GM12878 (cell line): Measurements from ENCODE around the gene MRPL55. TPM values are rescaled to one million over a fixed set of nuclear protein-coding genes. Genes with fewer than 3 reads are reported as not detected.

Source experiments
- ATAC-seq: fragments of 200-7000 bp; cut with Tn5 transposase; 3 replicates; pipeline ENCODE4 v1.9.1; 2020; ENCODE audit warnings: mild to moderate bottlenecking, moderate library complexity
- BruUV-seq: library from RNA; stranded (reverse); fragments of 400-500 nt; replicated peaks from 2 replicates; lab custom pipeline; 2021; lab: Mats Ljungman, UMichigan
- CTCF ChIA-PET: fragments of 300-600 bp; sonication (Branson Sonifier 250); formaldehyde crosslinking; extraction: SDS; loops from one replicate; lab custom pipeline; 2021; ENCODE audit warnings: inconsistent platforms; lab: Yijun Ruan, JAX
- POLR2A ChIA-PET: fragments of 350-600 bp; formaldehyde crosslinking; extraction: SDS; loops from one replicate; lab custom pipeline; 2021; ENCODE audit warnings: inconsistent platforms; lab: Charles Lee
- RAD21 ChIA-PET: fragments of 300-600 bp; sonication (Branson Sonifier 250); formaldehyde crosslinking; loops from one replicate; lab custom pipeline; 2023; ENCODE audit warnings: antibody characterized with exemption; ENCODE audit not compliant: unreplicated experiment; lab: Charles Lee
- SMC1A ChIA-PET: fragments of 300-600 bp; sonication (Branson Sonifier 250); formaldehyde crosslinking; loops from one replicate; lab custom pipeline; 2023; ENCODE audit not compliant: unreplicated experiment, uncharacterized antibody; lab: Charles Lee
- DNase-seq: peaks from one replicate; pipeline ENCODE4 v3.0.0-alpha.2; 2011; ENCODE audit warnings: low read depth, low spot score
- FAIRE-seq: peaks from 3 replicates; lab custom pipeline; 2011; peaks lifted over from hg19 to GRCh38; lab: Jason Lieb, UNC
- H2AFZ ChIP-seq: 2 replicates; pipeline ENCODE4 v1.6.0; 2011; ENCODE audit warnings: low read depth, low read length, control low read depth; ENCODE audit not compliant: control insufficient read depth
- H3K27ac ChIP-seq: 2 replicates; pipeline ENCODE4 v1.5.1; 2011; ENCODE audit warnings: control low read depth; ENCODE audit not compliant: control insufficient read depth, insufficient read depth
- H3K27me3 ChIP-seq, 2 experiments: replicated peaks in 1 of 2; 2 replicates each; pipeline versions ENCODE4 v1.6.0 to v1.6.1; 2011; ENCODE audit warnings: low read length in 1 of 2; ENCODE audit not compliant: control insufficient read depth in 2 of 2, insufficient read depth in 2 of 2
- H3K36me3 ChIP-seq, 2 experiments: 2 replicates each; pipeline ENCODE4 v1.5.1; 2011; ENCODE audit warnings: low read length in 1 of 2; ENCODE audit not compliant: control insufficient read depth in 2 of 2, insufficient read depth in 2 of 2
- H3K4me1 ChIP-seq: 2 replicates; pipeline ENCODE4 v1.6.1; 2011; ENCODE audit warnings: mild to moderate bottlenecking, low read length, moderate library complexity, mixed read lengths; ENCODE audit not compliant: control insufficient read depth, insufficient read depth
- H3K4me2 ChIP-seq: 2 replicates; pipeline ENCODE4 v1.6.0; 2011; ENCODE audit warnings: control low read depth; ENCODE audit not compliant: control insufficient read depth, insufficient read depth
- H3K4me3 ChIP-seq: fragments of 200-600 bp; sonication (generic); 2 replicates; pipeline ENCODE4 v1.5.1; 2016
- H3K79me2 ChIP-seq: 2 replicates; pipeline ENCODE4 v1.6.0; 2011; ENCODE audit warnings: low read length; ENCODE audit not compliant: control insufficient read depth, insufficient read depth
- H3K9ac ChIP-seq: 2 replicates; pipeline ENCODE4 v1.8.0; 2011; ENCODE audit warnings: low read length, control low read depth, mixed read lengths; ENCODE audit not compliant: control insufficient read depth, insufficient read depth
- H3K9me3 ChIP-seq: replicated peaks from 3 replicates; pipeline ENCODE4 v1.5.1; 2011; ENCODE audit warnings: mild to moderate bottlenecking, low read length; ENCODE audit not compliant: control insufficient read depth, insufficient read depth
- H4K20me1 ChIP-seq: 2 replicates; pipeline ENCODE4 v1.6.0; 2011; ENCODE audit not compliant: control insufficient read depth, insufficient read depth
- MTA3 ChIP-seq: IDR thresholded peaks from 2 replicates; pipeline ENCODE4 v1.6.1; 2012; ENCODE audit warnings: low read length, inconsistent platforms, borderline replicate concordance
- NFYB ChIP-seq: IDR thresholded peaks from 2 replicates; pipeline ENCODE4 v1.6.1; 2011; ENCODE audit warnings: low read depth, mild to moderate bottlenecking, low read length, improper control_type of control experiment, moderate library complexity; ENCODE audit not compliant: insufficient read depth
- NR2F1 ChIP-seq: fragments of 450-650 bp; conservative IDR thresholded peaks from 2 replicates; pipeline ENCODE4 v1.6.1; 2017; ENCODE audit warnings: mild to moderate bottlenecking
- RB1 ChIP-seq: fragments of 450-650 bp; formaldehyde crosslinking; IDR thresholded peaks from 2 replicates; pipeline ENCODE4 v1.6.1; 2017; ENCODE audit warnings: mild to moderate bottlenecking, borderline replicate concordance
- SRF ChIP-seq, 2 experiments: IDR thresholded peaks; 2 replicates each; pipeline ENCODE4 v1.6.1; 2011; ENCODE audit warnings: low read depth in 2 of 2, low read length in 2 of 2, mild to moderate bottlenecking in 1 of 2, moderate library complexity in 1 of 2
- ZNF24 ChIP-seq: fragments of 450-650 bp; IDR thresholded peaks from 2 replicates; pipeline ENCODE4 v1.6.1; 2017; ENCODE audit warnings: antibody characterized with exemption, mild to moderate bottlenecking
- WGBS: methylation state at CpG from one replicate; pipeline ENCODE4 v1.1.6; 2016; ENCODE audit warnings: low lambda C conversion rate; ENCODE audit not compliant: insufficient replicate concordance, insufficient coverage; ENCODE audit errors: missing lambda C conversion rate; 5-methylcytosine and 5-hydroxymethylcytosine counted together
- in situ Hi-C: fragments of 300-500 bp; cut with MboI; formaldehyde crosslinking; loops from 9 replicates; pipeline ENCODE4 v1.14.3; 2018; ENCODE audit warnings: mixed read lengths
- intact Hi-C: fragments of 100-400 bp; cut with micrococcal nuclease; formaldehyde crosslinking; loops from one replicate; pipeline ENCODE4 v1.14.2; 2022; ENCODE audit not compliant: unreplicated experiment
- polyA plus RNA-seq, 11 experiments: library from polyadenylated mRNA; depleted of rRNA in 4 of 11; unstranded in 6 of 11; stranded (reverse) in 5 of 11; fragments of >200 nt; fragmentation: Nextera tagmentation in 4 of 11; fragmentation: Illumina TruSeq in 1 of 11; extraction: Ambion mirVana in 4 of 11; extraction: Trizol in 1 of 11; gene quantifications; 1 replicate in 1 of 11; 2 replicates in 10 of 11; pipeline versions ENCODE4 v1.2.1 to v1.2.3, GENCODE V29; 2011 to 2016; ENCODE audit warnings: inconsistent platforms in 2 of 11, missing spikeins in 2 of 11, low read depth in 1 of 11
- total RNA-seq, 4 experiments: library from RNA; depleted of rRNA in 3 of 4; stranded (reverse); fragments of >200 nt in 3 of 4; fragmentation: Illumina TruSeq in 1 of 4; extraction: Trizol in 1 of 4; gene quantifications; 2 replicates each; pipeline versions ENCODE4 v1.2.1 to v1.2.3, GENCODE V29; 2013 to 2021
- TF ChIP-seq, protein P1 (sequence below): IDR thresholded peaks from 2 replicates; pipeline ENCODE4 v1.6.1; 2011; ENCODE audit warnings: low read depth, low read length, improper control_type of control experiment, borderline replicate concordance
- TF ChIP-seq, protein P2 (sequence below): IDR thresholded peaks from 2 replicates; pipeline ENCODE4 v1.6.1; 2011; ENCODE audit warnings: borderline replicate concordance, low read depth, mild to moderate bottlenecking, moderate library complexity, low read length; ENCODE audit not compliant: insufficient read depth, poor library complexity, severe bottlenecking
- TF ChIP-seq, protein P3 (sequence below): IDR thresholded peaks from 2 replicates; pipeline ENCODE4 v1.6.1; 2012; ENCODE audit warnings: low read depth, low read length, improper control_type of control experiment

The MRPL55 gene
- total and polyA plus RNA-seq, 10 of the 15 experiments (the other 5 are each of a cell fraction or from before 2014, with no cell fraction given) = 15.1 to 143 (median 55.8) TPM

DNA sequence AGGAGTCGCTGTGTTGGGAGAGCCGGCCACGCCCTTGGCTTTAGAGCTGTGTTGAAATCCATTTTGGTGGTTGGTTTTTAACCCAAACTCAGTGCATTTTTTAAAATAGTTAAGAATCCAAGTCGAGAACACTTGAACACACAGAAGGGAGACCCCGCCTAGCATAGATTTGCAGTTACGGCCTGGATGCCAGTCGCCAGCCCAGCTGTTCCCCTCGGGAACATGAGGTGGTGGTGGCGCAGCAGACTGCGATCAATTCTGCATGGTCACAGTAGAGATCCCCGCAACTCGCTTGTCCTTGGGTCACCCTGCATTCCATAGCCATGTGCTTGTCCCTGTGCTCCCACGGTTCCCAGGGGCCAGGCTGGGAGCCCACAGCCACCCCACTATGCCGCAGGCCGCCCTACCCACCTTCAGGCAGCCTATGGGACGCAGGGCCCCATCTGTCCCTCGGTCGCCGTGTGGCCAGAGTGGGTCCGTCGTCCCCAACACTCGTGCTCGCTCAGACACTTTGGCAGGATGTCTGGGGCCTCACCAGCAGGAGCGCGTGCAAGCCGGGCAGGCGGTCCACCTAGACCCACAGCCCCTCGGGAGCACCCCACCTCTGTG, 10.7 kb downstream of the MRPL55 start (continued):
- TF ChIP-seq NFYB (no peak), RB1 (no peak)
- TF ChIP-seq, all 136 proteins: peak for 3

DNA sequence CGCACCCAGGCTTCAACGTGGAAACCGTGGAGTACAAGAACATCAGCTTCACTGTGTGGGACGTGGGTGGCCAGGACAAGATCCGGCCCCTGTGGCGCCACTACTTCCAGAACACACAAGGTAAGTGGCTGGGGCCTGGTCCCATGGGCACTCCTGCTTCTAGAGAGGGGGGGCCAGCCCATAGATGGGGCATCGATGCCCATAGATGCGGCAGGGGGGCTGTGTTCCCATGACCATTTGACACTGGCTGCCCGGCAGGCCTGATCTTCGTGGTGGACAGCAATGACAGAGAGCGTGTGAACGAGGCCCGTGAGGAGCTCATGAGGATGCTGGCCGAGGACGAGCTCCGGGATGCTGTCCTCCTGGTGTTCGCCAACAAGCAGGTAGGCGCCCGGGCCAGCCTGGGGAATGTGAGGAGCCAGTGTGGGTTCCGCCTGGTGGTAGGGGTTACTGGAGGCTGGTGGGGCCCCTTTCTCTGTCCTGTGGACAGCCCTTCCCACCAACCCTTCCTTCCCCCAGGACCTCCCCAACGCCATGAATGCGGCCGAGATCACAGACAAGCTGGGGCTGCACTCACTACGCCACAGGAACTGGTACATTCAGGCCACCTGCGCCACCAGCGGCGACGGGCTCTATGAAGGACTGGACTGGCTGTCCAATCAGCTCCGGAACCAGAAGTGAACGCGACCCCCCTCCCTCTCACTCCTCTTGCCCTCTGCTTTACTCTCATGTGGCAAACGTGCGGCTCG, 11.6 kb downstream of the MRPL55 start:
- no peak overlapping the region for H3K4me2 ChIP-seq
- FAIRE-seq = no peak
- in situ Hi-C loops = no loop called here
- no peaks in the 10 kb centered on the region for H3K27me3 ChIP-seq
- no TSS peak for BruUV-seq
- no peak for DNase-seq
- H3K27ac ChIP-seq = no peak overlapping the region
- no peak overlapping the region for H2AFZ ChIP-seq
- SMC1A ChIA-PET = no interaction called here
- RAD21 ChIA-PET = no interaction called here
- POLR2A ChIA-PET = no interaction called here
- peaks cover 18% of the 10 kb centered on the region; the same call in 2 of the 3 replicates for H3K9me3 ChIP-seq
- no peak for ATAC-seq
- no peak overlapping the region for H3K4me3 ChIP-seq
- intact Hi-C loops = no loop called here
- TF ChIP-seq MTA3 (no peak), SRF (IDR thresholded peaks at IDR 0.05; ENCODE audit: low read depth in 2 of 2, low read length in 2 of 2) (no peak), NR2F1 (no peak), ZNF24 (no peak)
- TF ChIP-seq, protein P1, sequence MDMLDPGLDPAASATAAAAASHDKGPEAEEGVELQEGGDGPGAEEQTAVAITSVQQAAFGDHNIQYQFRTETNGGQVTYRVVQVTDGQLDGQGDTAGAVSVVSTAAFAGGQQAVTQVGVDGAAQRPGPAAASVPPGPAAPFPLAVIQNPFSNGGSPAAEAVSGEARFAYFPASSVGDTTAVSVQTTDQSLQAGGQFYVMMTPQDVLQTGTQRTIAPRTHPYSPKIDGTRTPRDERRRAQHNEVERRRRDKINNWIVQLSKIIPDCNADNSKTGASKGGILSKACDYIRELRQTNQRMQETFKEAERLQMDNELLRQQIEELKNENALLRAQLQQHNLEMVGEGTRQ = no peak
- TF ChIP-seq, protein P2, sequence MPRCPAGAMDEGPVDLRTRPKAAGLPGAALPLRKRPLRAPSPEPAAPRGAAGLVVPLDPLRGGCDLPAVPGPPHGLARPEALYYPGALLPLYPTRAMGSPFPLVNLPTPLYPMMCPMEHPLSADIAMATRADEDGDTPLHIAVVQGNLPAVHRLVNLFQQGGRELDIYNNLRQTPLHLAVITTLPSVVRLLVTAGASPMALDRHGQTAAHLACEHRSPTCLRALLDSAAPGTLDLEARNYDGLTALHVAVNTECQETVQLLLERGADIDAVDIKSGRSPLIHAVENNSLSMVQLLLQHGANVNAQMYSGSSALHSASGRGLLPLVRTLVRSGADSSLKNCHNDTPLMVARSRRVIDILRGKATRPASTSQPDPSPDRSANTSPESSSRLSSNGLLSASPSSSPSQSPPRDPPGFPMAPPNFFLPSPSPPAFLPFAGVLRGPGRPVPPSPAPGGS = no peak
- TF ChIP-seq, protein P3, sequence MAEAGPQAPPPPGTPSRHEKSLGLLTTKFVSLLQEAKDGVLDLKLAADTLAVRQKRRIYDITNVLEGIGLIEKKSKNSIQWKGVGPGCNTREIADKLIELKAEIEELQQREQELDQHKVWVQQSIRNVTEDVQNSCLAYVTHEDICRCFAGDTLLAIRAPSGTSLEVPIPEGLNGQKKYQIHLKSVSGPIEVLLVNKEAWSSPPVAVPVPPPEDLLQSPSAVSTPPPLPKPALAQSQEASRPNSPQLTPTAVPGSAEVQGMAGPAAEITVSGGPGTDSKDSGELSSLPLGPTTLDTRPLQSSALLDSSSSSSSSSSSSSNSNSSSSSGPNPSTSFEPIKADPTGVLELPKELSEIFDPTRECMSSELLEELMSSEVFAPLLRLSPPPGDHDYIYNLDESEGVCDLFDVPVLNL = no peak
- CTCF ChIA-PET = no interaction called here
- H3K79me2 ChIP-seq = peaks cover 52% of the 10 kb centered on the region
- peaks cover 34% of the 10 kb centered on the region for H4K20me1 ChIP-seq
- H3K4me1 ChIP-seq = no peaks in the 10 kb centered on the region; the same call in 1 of the 2 replicates
- 94% methylated on average over 34 of the region's 34 CpGs for WGBS
- peaks cover 12 to 47% of the 10 kb centered on the region in 2 experiments; a peak in 3 of 4 replicates for H3K36me3 ChIP-seq
- no peak overlapping the region for H3K9ac ChIP-seq
